HEK293T (cell line): ENCODE data around the gene ELL.

Experiments
- CTCF ChIA-PET: fragments of 350-600 bp; formaldehyde crosslinking; extraction: SDS; loops from one replicate; lab custom pipeline; 2021; ENCODE audit warnings: antibody characterized with exemption, inconsistent platforms; lab: Yijun Ruan, JAX
- POLR2A ChIA-PET: fragments of 350-600 bp; formaldehyde crosslinking; extraction: SDS; loops from one replicate; lab custom pipeline; 2020; ENCODE audit warnings: antibody characterized with exemption, inconsistent platforms; lab: Yijun Ruan, JAX
- DNase-seq: peaks from one replicate; pipeline ENCODE4 v3.0.0; 2012; ENCODE audit warnings: mixed read lengths; ENCODE audit errors: extremely low spot score
- ARNT ChIP-seq: fragments of 450-650 bp; IDR thresholded peaks from 2 replicates; pipeline ENCODE4 v1.6.1; 2017; ENCODE audit warnings: mild to moderate bottlenecking
- BHLHE40 ChIP-seq: fragments of 450-650 bp; IDR thresholded peaks from 2 replicates; pipeline ENCODE4 v1.6.1; 2016; ENCODE audit warnings: mild to moderate bottlenecking, moderate library complexity, borderline replicate concordance
- CTBP1 ChIP-seq: fragments of 450-650 bp; IDR thresholded peaks from 2 replicates; pipeline ENCODE4 v1.6.1; 2016; ENCODE audit warnings: borderline replicate concordance
- ELF4 ChIP-seq: fragments of 450-650 bp; IDR thresholded peaks from 2 replicates; pipeline ENCODE4 v1.6.1; 2017; ENCODE audit warnings: antibody characterized with exemption
- FOXA1 ChIP-seq: fragments of 450-650 bp; IDR thresholded peaks from 2 replicates; pipeline ENCODE4 v1.6.1; 2016; ENCODE audit warnings: mild to moderate bottlenecking
- FOXK2 ChIP-seq: fragments of 450-650 bp; IDR thresholded peaks from 2 replicates; pipeline ENCODE4 v1.6.1; 2016; ENCODE audit warnings: mild to moderate bottlenecking
- FOXM1 ChIP-seq: fragments of 450-650 bp; IDR thresholded peaks from 2 replicates; pipeline ENCODE4 v1.6.1; 2017; ENCODE audit warnings: mild to moderate bottlenecking, borderline replicate concordance
- HDGF ChIP-seq: fragments of 450-650 bp; IDR thresholded peaks from 2 replicates; pipeline ENCODE4 v1.6.1; 2017; ENCODE audit warnings: antibody characterized with exemption, borderline replicate concordance
- L3MBTL2 ChIP-seq: fragments of 450-650 bp; conservative IDR thresholded peaks from 2 replicates; pipeline ENCODE4 v1.6.1; 2016; ENCODE audit warnings: mild to moderate bottlenecking
- LEF1 ChIP-seq: fragments of 450-650 bp; IDR thresholded peaks from 2 replicates; pipeline ENCODE4 v1.6.1; 2017; ENCODE audit warnings: mild to moderate bottlenecking, borderline replicate concordance
- NFRKB ChIP-seq: fragments of 450-650 bp; IDR thresholded peaks from 2 replicates; pipeline ENCODE4 v1.6.1; 2016; ENCODE audit warnings: mild to moderate bottlenecking, moderate library complexity
- SP1 ChIP-seq: fragments of 450-650 bp; IDR thresholded peaks from 2 replicates; pipeline ENCODE4 v1.6.1; 2017
- SUZ12 ChIP-seq: fragments of 450-650 bp; IDR thresholded peaks from 2 replicates; pipeline ENCODE4 v1.6.1; 2016; ENCODE audit warnings: mild to moderate bottlenecking
- TARDBP ChIP-seq: fragments of 450-650 bp; IDR thresholded peaks from 2 replicates; pipeline ENCODE4 v1.6.1; 2016
- ZNF384 ChIP-seq: fragments of 450-650 bp; IDR thresholded peaks from 2 replicates; pipeline ENCODE4 v1.6.1; 2016
- TF ChIP-seq, protein P1 (sequence below): fragments of 450-650 bp; IDR thresholded peaks from 2 replicates; pipeline ENCODE4 v1.6.1; 2016

ELL gene

GRCh38 chr19:18502638-18503294 is 19.1 kb downstream of the ELL start:
- DNase-seq: no peak
- TF ChIP-seq ZNF384 (no peak), NFRKB (no peak), SP1 (no peak)
- POLR2A ChIA-PET: interaction anchor here (0.6 kb wide), 1 partner anchor 11 kb away, joined by 3 read pairs; no protein-coding TSS in a partner anchor
- CTCF ChIA-PET: interaction anchor here (0.9 to 1.4 kb wide), 2 partner anchors 14 to 17 kb away, joined by 3 to 4 read pairs; no protein-coding TSS in a partner anchor

DNA sequence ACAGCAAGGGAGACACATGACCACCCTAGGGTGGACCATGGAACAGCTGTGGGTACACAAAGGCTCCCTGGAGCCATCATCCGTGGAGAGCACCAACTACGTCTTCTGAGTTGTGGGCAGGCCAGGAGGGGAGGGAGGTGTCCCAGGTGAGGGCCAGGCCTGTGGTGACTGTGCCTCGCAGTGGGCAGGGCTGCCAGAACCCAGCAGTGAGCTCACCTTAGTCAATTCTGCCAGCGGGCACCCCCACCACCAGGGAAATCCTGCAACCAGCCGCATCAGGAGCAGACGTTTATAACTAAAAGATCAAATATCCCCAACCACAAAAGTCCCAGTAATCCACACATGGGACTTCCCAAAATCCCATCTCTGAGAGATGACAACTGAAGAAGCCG is 19.6 kb downstream of the ELL start:
- TF ChIP-seq TARDBP: no peak
- TF ChIP-seq SUZ12: no peak
- TF ChIP-seq FOXK2: no peak
- TF ChIP-seq SP1: no peak
- TF ChIP-seq FOXM1: no peak
- ChIA-PET POLR2A (interaction anchor here (0.6 kb wide), 1 partner anchor 10 kb away, joined by 3 read pairs; no protein-coding TSS in a partner anchor), CTCF (interaction anchor here (0.9 to 1.4 kb wide), 2 partner anchors 13 to 18 kb away, joined by 3 to 4 read pairs; no protein-coding TSS in a partner anchor)
- no peak for DNase-seq

- CTCF ChIA-PET: interaction anchor here (0.9 kb wide), 1 partner anchor 13 kb away, joined by 3 read pairs; no protein-coding TSS in a partner anchor
- no peak for DNase-seq
- POLR2A ChIA-PET: no interaction called here
Observed at GRCh38 chr19:18501832-18502231, 20.0 kb downstream of the ELL start.

GRCh38 chr19:18501351-18501750 is 20.5 kb downstream of the ELL start:
- ChIA-PET CTCF (no interaction called here), POLR2A (no interaction called here)
- TF ChIP-seq L3MBTL2 (no peak), ARNT (no peak), LEF1 (no peak), FOXK2 (no peak), CTBP1 (no peak), SUZ12 (no peak), BHLHE40 (no peak), HDGF (no peak), ZNF384 (no peak), SP1 (no peak), ELF4 (no peak), NFRKB (no peak), TARDBP (no peak), FOXM1 (no peak), FOXA1 (no peak)
- TF ChIP-seq, protein P1, sequence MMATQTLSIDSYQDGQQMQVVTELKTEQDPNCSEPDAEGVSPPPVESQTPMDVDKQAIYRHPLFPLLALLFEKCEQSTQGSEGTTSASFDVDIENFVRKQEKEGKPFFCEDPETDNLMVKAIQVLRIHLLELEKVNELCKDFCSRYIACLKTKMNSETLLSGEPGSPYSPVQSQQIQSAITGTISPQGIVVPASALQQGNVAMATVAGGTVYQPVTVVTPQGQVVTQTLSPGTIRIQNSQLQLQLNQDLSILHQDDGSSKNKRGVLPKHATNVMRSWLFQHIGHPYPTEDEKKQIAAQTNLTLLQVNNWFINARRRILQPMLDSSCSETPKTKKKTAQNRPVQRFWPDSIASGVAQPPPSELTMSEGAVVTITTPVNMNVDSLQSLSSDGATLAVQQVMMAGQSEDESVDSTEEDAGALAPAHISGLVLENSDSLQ: no peak
- DNase-seq: no peak

More at GRCh38 chr19:18501832-18502231, 20.0 kb downstream of the ELL start:
- TF ChIP-seq HDGF (no peak), SP1 (no peak), CTBP1 (no peak), ZNF384 (no peak), BHLHE40 (no peak), LEF1 (no peak), NFRKB (no peak), ARNT (no peak), FOXM1 (no peak), FOXK2 (no peak), FOXA1 (no peak), SUZ12 (no peak), ELF4 (no peak), TARDBP (no peak), L3MBTL2 (no peak)
- TF ChIP-seq, protein P1: no peak

- ChIA-PET POLR2A (no interaction called here), CTCF (interaction anchor here (1.1 kb wide), 1 partner anchor 10 kb away, joined by 3 read pairs; no protein-coding TSS in a partner anchor)
- TF ChIP-seq ARNT (no peak), FOXA1 (no peak), BHLHE40 (no peak), NFRKB (no peak), SUZ12 (no peak)
- DNase-seq: no peak
Observed at GRCh38 chr19:18500799-18501198, 21.1 kb downstream of the ELL start.

- no peak for DNase-seq
- TF ChIP-seq ARNT (no peak), FOXA1 (no peak), ZNF384 (no peak), NFRKB (no peak), SUZ12 (no peak)
- CTCF ChIA-PET: interaction anchor here (1.1 kb wide), 1 partner anchor 10 kb away, joined by 3 read pairs; no protein-coding TSS in a partner anchor
- POLR2A ChIA-PET: no interaction called here
Observed at GRCh38 chr19:18500376-18500775, 21.5 kb downstream of the ELL start.

GRCh38 chr19:18499055-18499775 is 22.7 kb downstream of the ELL start:
- ChIA-PET CTCF (no interaction called here), POLR2A (no interaction called here)
- TF ChIP-seq FOXK2 (no peak), L3MBTL2 (no peak), SUZ12 (no peak), HDGF (no peak), NFRKB (no peak), SP1 (no peak), TARDBP (no peak), BHLHE40 (no peak), ZNF384 (no peak), ELF4 (no peak), FOXA1 (no peak), CTBP1 (no peak), ARNT (no peak), FOXM1 (no peak), LEF1 (no peak)
- TF ChIP-seq, protein P1: no peak
- DNase-seq: no peak
